ENCODE data around the gene OPA1.

DNA sequence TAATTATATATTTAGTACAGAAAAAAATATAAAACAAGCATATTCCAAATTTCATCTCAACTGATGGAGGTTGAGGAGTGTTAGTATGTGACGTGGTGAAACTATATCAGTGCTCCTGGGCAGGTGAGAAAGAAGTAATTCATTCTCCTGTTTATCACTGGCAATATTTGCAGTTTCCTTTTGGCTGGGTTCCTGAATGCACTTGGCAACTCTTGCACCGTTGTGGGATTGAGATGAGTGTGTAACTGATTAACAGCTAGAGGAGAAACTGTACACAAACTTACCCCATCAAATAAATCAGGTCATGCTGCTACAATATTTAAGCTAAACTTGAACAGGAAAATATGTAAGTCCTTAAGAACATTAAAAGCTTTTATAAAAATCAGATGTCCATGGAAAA lies 36.2 kb upstream of the OPA1 start:
- TF ChIP-seq, protein P1, sequence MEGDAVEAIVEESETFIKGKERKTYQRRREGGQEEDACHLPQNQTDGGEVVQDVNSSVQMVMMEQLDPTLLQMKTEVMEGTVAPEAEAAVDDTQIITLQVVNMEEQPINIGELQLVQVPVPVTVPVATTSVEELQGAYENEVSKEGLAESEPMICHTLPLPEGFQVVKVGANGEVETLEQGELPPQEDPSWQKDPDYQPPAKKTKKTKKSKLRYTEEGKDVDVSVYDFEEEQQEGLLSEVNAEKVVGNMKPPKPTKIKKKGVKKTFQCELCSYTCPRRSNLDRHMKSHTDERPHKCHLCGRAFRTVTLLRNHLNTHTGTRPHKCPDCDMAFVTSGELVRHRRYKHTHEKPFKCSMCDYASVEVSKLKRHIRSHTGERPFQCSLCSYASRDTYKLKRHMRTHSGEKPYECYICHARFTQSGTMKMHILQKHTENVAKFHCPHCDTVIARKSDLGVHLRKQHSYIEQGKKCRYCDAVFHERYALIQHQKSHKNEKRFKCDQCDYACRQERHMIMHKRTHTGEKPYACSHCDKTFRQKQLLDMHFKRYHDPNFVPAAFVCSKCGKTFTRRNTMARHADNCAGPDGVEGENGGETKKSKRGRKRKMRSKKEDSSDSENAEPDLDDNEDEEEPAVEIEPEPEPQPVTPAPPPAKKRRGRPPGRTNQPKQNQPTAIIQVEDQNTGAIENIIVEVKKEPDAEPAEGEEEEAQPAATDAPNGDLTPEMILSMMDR (IDR thresholded peaks at IDR 0.05 in 8 of 11, conservative IDR thresholded peaks at IDR 0.05 in 3 of 11), result no peak
- TF ChIP-seq POLR2A (IDR thresholded peaks at IDR 0.05), result no peak
- TF ChIP-seq POLR2AphosphoS5 (IDR thresholded peaks at IDR 0.05), result no peak

Data from spleen (tissue), 7 donors.